ENCODE data around the gene DRD2.

The DRD2 gene

GRCh38 chr11:113397821-113398220 lies 77.4 kb downstream of the DRD2 start:
- DNase-seq, result no peak

DNA sequence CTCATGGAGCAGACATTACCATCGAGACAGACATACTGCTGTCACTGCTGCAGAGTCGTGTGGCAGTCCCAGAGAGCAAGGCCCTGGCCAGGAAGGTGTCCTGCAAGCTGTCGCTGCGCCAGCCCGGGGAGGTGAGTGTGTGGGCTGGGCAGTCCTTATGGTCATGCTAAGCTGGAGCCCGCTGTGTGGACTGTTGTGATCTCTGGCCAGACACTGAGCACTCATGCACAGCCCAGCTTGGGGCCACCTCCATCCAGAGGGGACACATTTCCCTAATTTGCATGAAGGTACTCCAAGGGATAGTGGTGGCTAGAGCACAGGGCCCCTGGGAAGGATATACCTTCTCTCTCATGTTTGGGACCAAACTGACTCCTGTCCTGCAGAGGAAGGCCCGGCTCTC lies 78.0 kb downstream of the DRD2 start:
- no peak for DNase-seq

DNA sequence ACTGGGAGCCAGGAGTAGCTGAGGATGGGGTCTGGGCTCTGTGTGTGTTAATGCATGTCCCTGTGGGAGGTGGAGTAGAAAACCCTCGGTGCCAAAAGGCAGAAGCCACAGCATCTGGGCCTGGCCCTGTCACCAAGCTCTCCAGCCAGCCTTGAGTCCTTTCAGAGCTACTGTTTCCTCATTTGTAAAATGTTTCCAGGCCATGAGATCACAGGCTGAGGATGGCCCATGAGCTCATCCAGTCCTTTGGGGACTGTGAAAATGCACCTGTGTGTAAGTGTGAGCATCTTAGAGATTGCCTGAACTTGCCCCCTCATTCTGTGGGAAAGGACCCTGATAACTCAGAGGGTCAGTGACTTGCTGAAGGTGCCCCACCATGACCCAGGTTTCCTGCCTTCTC lies 78.5 kb downstream of the DRD2 start:
- DNase-seq, result no peak

GRCh38 chr11:113395782-113396336 lies 79.3 kb downstream of the DRD2 start:
- DNase-seq, result no peak

DNA sequence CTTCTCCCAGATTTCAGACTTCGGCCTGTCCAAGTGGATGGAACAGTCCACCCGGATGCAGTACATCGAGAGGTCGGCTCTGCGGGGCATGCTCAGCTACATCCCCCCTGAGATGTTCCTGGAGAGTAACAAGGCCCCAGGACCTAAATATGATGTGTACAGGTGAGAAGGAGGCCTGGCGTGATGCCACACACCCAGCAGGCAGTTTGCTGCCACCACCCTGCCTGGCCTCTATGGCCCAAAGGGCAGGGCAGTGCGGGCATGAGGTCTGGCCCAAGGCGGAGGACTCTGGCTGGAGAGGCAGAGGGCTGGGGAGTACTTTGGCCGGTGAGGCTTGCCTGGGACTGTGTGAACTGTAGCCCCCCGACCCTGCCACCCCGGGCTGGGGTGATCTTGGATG lies 80.3 kb downstream of the DRD2 start:
- DNase-seq, result no peak

DNA sequence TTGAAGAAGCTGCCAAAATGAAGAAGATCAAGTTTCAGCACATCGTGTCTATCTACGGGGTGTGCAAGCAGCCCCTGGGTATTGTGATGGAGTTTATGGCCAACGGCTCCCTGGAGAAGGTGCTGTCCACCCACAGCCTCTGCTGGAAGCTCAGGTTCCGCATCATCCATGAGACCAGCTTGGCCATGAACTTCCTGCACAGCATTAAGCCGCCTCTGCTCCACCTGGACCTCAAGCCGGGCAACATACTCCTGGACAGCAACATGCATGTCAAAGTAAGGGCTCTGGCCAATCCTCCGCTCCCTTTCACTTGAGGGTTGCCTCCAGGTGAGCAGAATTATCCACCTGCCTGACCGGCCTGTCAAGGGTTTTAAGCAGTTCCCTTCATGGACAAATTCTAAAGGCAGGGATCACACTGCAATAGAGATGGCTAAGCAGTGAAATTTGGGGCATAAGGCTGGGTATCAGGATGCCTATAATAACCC lies 81.7 kb downstream of the DRD2 start:
- DNase-seq, result no peak

GRCh38 chr11:113392236-113392921 lies 82.8 kb downstream of the DRD2 start:
- no peak for DNase-seq

GRCh38 chr11:113389272-113389671 lies 85.9 kb downstream of the DRD2 start:
- no peak for DNase-seq

GRCh38 chr11:113387605-113388211 lies 87.5 kb downstream of the DRD2 start, which contains the start of gene ANKK1:
Gene ANKK1, plus strand, starts transcription at chr11:113387779. Its CDS starts 106 bp downstream, at chr11:113387885.
- peak; percentile 53 for DNase-seq

DNA sequence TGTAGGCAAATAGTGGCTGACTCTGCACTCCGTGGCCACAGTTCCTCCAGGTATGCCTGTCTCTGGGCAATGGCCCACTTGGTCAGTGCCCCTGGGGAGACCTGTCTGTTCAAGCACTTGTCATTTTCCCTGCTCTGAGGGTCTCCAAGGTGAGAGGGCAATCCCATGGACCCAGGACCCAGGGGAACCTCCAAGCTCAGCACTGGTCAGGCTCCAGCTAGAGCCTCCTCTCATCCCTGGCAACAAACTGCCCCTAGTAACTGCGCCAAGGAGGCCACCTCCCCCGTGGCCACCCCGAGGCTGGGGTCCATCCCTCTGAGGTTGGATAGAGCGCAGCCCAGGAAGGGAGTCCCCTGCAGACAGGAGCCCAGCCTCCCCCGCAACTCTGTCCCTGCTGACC lies 88.3 kb downstream of the DRD2 start:
- no peak for DNase-seq

DNA sequence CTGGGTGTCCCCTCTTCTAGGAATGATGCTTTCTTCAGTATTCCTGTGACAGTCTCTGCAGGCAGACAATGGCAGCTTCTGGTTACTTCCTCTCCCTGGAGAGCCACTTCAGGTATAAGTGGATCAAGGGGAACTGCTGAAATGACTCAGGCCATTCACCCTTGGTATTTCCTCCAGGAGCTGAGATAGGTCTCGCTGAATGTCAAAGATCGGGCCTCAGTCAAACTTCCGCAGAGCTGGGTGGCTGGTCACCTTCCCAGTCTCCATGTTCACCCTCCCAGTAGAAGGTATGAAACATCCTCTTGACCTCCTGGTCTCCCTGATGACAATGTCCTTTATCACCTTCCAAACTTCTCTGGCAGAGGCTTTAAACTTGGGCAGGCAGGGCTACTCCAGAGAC lies 89.4 kb downstream of the DRD2 start:
- DNase-seq, result no peak

DNA sequence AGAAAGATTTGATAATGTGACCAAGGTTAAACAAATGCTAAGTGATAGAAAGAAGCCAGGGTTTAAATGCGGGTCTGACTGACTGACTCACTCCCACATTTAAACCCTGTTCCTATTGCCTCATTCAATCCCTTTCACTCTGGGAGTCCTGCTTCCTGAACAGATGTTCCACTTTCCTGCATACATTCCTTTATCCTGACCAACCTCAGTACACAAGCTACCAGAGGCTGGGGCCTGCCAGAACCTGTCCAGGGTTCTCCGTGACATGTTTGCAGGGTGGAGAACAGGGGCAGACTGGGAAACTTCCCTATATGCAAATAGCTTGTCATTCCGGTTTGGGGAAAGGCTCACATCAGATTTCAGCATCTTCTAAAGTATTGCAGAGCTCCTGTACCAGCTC lies 90.6 kb downstream of the DRD2 start:
- DNase-seq, result no peak

DNA sequence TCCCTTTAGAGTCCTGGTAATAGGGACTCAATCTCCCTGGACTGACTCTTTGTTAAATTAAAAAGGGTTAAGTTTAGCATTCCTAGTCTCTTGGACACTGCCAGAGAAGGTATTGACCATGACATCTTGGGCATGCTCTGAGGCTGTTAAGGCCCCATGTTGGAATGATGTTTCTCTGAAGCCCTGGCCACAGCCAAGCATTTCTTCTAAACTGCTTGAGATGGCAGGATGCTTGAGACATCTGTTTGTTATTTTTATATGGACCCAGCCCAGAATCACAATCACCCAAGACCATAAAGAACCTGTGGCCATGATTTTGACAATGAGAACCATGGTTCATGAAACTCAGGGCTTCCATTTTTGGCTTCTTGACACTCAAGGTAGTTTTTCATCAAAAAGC lies 93.1 kb downstream of the DRD2 start:
- no peak for DNase-seq

DNA sequence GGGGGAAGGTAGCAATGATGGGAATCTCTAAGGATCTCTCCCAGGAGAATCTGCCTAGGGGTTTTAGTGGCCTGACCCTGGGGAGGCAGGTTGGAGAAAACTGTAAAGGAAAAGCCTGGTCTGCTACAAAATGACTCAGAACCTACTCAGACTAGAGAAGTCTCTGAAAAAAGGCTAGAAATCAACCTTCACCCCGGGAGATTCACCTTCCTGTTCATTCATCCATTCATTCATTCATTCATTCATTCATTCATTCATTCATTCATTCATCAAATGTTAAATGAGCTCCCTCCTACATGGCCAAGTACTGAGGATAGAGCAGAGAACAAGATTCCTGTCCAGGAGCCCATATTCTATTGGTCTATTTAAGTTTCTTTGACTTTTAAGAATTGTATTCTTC lies 96.5 kb downstream of the DRD2 start:
- DNase-seq, result no peak

- no peak for DNase-seq
Observed at GRCh38 chr11:113377681-113378412, 97.4 kb downstream of the DRD2 start.

- no peak for DNase-seq
Observed at GRCh38 chr11:113376156-113376555, 99.0 kb downstream of the DRD2 start.

DNA sequence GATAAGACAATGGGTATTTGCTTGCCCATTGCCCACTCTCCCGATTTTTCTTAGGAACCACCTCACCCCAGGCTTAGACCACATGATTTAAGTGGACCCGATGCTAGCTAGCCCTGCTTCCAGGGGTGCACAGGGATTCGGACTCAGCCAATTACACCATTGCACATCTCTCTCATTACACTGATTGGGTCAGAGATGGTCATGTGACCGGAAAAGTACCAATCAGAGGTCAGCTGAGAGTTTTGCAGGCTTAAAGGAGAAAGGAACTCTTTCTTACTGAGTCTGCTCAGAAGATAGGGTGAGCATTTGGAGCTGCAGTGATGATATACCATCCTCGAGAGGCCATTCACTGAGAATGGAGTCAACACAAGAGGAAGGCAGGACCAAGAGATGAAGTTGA lies 99.8 kb downstream of the DRD2 start:
- DNase-seq, result no peak

DNA sequence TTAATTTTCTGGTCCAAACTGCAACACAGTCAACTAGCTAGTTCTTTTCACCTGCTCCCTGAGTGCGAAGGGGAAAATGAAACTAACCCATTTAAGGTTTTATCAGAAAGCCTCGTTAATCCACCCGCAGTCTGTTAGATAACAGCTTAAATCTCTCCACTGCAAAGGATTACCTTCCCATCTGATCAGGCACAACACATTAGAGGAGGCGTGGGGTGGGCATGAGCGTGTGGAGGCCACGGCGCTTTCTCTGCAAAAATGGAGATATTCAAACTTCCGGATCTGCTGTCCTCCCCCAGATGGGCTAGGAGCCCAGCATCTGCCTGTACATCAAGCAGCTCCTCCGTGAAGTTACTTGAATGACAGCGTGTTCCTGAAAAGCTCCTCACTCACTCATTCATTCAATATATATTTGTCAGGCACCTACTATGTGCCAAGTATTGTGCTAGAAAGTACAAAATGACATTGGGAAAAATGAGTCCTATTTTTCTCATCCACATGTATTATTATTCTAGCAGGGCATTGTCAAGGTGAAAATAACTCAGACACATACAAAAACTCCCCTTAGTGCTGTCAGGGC lies 101.1 kb downstream of the DRD2 start:
- DNase-seq, result no peak

DNA sequence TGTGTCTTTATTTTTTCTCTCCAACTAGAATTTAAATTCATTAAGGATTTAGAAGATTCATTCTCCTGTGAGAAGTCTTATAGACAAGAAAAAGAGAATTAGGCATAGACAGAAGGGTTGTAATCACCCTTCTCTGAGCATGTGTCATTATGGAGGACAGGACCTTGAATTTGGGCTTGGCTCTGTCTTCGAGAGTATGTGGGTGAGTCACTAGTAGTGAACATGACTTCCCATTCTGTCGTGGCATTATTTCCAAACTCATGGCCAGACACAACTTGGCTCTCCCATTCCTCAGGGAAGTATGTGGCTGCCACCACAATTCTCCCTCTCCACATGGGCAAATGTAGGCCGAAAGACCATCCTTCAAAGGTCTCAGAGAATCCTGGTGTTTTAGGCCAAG lies 101.9 kb downstream of the DRD2 start:
- DNase-seq, result no peak

- DNase-seq, result no peak
Observed at GRCh38 chr11:113372309-113372708, 102.9 kb downstream of the DRD2 start.

DNA sequence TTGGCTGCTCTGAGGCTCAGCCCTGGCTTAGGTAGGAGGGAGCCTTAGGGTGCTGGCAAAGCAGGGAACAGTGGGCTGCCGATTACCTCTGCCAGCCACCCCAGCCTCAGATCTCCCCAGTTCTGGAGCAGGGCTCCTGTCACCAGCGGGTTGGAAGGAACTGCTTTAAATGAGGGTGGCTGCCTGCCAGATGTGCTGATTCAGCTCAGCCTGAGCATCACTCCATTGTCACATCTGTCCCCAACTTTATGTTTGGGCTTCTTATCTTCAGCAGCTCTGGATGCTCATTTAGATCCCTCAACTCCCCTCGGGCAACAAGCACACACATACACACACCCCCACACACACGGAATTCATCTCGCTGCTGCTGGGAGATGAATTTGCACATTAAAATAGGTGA lies 104.6 kb downstream of the DRD2 start:
- no peak for DNase-seq

DNA sequence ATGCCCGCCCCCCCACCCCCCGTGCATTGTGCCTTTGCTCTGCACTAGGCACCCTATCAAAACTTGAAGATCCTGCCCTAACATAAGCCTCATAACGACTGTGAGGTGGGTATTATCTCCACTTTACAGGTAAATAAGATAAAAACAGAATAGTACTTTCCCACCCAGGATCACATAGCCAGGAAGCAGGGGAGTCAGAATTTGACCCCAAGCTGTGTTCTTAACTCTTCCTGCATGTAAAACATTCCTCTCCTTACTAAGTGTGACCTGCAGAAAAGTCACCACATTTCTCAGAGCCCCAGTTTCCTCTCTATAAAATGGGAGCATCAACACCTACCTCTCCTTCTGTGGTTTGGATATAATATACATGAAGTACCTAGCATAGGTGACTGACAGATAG lies 105.8 kb downstream of the DRD2 start:
- no peak for DNase-seq

- no peak for DNase-seq
Observed at GRCh38 chr11:113365895-113366294, 109.3 kb downstream of the DRD2 start.
